ENCODE measurements around the gene UBR2. TPM values are rescaled to one million over a fixed set of nuclear protein-coding genes. Genes with fewer than 3 reads are reported as not detected.
A peak's percentile ranks its signal among the peaks of the same experiment; 100 is the strongest.
"Not testable (repeated sequence)": the region's sequence is repeated elsewhere in the genome, so short reads cannot be mapped to it uniquely, and the experiment has no call there.

UBR2 gene
- total RNA-seq, 8 experiments from 2014 or later, result 13.4 to 38.9 (median 19.0) TPM

GRCh38 chr6:42598300-42598699 is 34.5 kb downstream of the UBR2 start:
- ATAC-seq (replicated peaks in 6 of 8), result no peak
- WGBS, 10 experiments, result 79 to 100% (median 93%) methylated on average over 1 to 2 of the region's 2 CpGs; no CpG with 5 or more reads in 2 of the 10 experiments
- no peak overlapping the region for H3K27ac ChIP-seq
- H3K4me3 ChIP-seq, result no peak overlapping the region
- in situ Hi-C loops (cut with MboI; ENCODE audit: low pct_unique_long_range_greater_than_20kb in 2 of 9, low sequenced_read_pairs in 9 of 9, unreplicated experiment in 9 of 9), result no loop called here
- no peaks in the 10 kb centered on the region for H3K4me1 ChIP-seq (replicated peaks in 1 of 2)

- no peak for ATAC-seq (replicated peaks in 6 of 8)
- Histone ChIP-seq H3K27ac (no peak overlapping the region), H3K4me1 (replicated peaks in 1 of 2) (no peaks in the 10 kb centered on the region), H3K4me3 (no peak overlapping the region)
- WGBS, 10 experiments, result 60 to 100% (median 85%) methylated on average over 1 to 3 of the region's 3 CpGs; no CpG with 5 or more reads in 1 of the 10 experiments
- in situ Hi-C loops (cut with MboI; ENCODE audit: low pct_unique_long_range_greater_than_20kb in 2 of 9, low sequenced_read_pairs in 9 of 9, unreplicated experiment in 9 of 9), result no loop called here
Observed at GRCh38 chr6:42599558-42599957, 35.7 kb downstream of the UBR2 start.

- no peaks in the 10 kb centered on the region for H3K4me1 ChIP-seq (replicated peaks in 1 of 2)
- ATAC-seq (replicated peaks in 6 of 8), result no peak
- in situ Hi-C loops (cut with MboI; ENCODE audit: low pct_unique_long_range_greater_than_20kb in 2 of 9, low sequenced_read_pairs in 9 of 9, unreplicated experiment in 9 of 9), result no loop called here
Observed at GRCh38 chr6:42604150-42604549, 40.3 kb downstream of the UBR2 start.

GRCh38 chr6:42604699-42605098 is 40.9 kb downstream of the UBR2 start:
- in situ Hi-C loops (cut with MboI; ENCODE audit: low pct_unique_long_range_greater_than_20kb in 2 of 9, low sequenced_read_pairs in 9 of 9, unreplicated experiment in 9 of 9); H3K4me1 ChIP-seq (replicated peaks in 1 of 2); H3K4me3 ChIP-seq; ATAC-seq (replicated peaks in 6 of 8); H3K27ac ChIP-seq: not testable (repeated sequence)
- WGBS, 10 experiments, result 82 to 100% (median 100%) methylated on average over 1 to 2 of the region's 2 CpGs; no CpG with 5 or more reads in 5 of the 10 experiments

More at GRCh38 chr6:42604150-42604549, 40.3 kb downstream of the UBR2 start:
- Histone ChIP-seq H3K4me3 (no peak overlapping the region), H3K27ac (no peak overlapping the region)

- Histone ChIP-seq H3K27ac (no peak overlapping the region), H3K4me1 (replicated peaks in 1 of 2) (no peaks in the 10 kb centered on the region), H3K4me3 (no peak overlapping the region)
- ATAC-seq (replicated peaks in 6 of 8), result no peak
- in situ Hi-C loops (cut with MboI; ENCODE audit: low pct_unique_long_range_greater_than_20kb in 2 of 9, low sequenced_read_pairs in 9 of 9, unreplicated experiment in 9 of 9), result no loop called here
- 44 to 100% (median 83%) methylated on average over 1 to 3 of the region's 3 CpGs; no CpG with 5 or more reads in 2 of the 10 experiments for WGBS, 10 experiments
Observed at GRCh38 chr6:42610416-42610815, 46.6 kb downstream of the UBR2 start.

- Histone ChIP-seq H3K27ac (no peak overlapping the region), H3K4me3 (no peak overlapping the region), H3K4me1 (replicated peaks in 1 of 2) (no peaks in the 10 kb centered on the region)
- 85 to 100% (median 92%) methylated on average over 2 of the region's 2 CpGs; no CpG with 5 or more reads in 3 of the 10 experiments for WGBS, 10 experiments
- in situ Hi-C loops (cut with MboI; ENCODE audit: low pct_unique_long_range_greater_than_20kb in 2 of 9, low sequenced_read_pairs in 9 of 9, unreplicated experiment in 9 of 9), result no loop called here
- ATAC-seq (replicated peaks in 6 of 8), result no peak
Observed at GRCh38 chr6:42615518-42615917, 51.7 kb downstream of the UBR2 start.

GRCh38 chr6:42616716-42617115 is 52.9 kb downstream of the UBR2 start:
- 51 to 100% (median 89%) methylated on average over 1 to 3 of the region's 3 CpGs; no CpG with 5 or more reads in 1 of the 10 experiments for WGBS, 10 experiments
- in situ Hi-C loops (cut with MboI; ENCODE audit: low pct_unique_long_range_greater_than_20kb in 2 of 9, low sequenced_read_pairs in 9 of 9, unreplicated experiment in 9 of 9), result no loop called here
- Histone ChIP-seq H3K4me3 (no peak overlapping the region), H3K27ac (no peak overlapping the region), H3K4me1 (replicated peaks in 1 of 2) (no peaks in the 10 kb centered on the region)
- peak in 1 of 8 experiments; percentile 35 for ATAC-seq (replicated peaks in 6 of 8)

GRCh38 chr6:42618105-42618504 is 54.3 kb downstream of the UBR2 start:
- no peak overlapping the region for H3K4me3 ChIP-seq
- 17 to 100% (median 40%) methylated on average over 1 of the region's 1 CpG; no CpG with 5 or more reads in 2 of the 10 experiments for WGBS, 10 experiments
- H3K27ac ChIP-seq, result no peak overlapping the region
- in situ Hi-C loops (cut with MboI; ENCODE audit: low pct_unique_long_range_greater_than_20kb in 2 of 9, low sequenced_read_pairs in 9 of 9, unreplicated experiment in 9 of 9), result no loop called here
- H3K4me1 ChIP-seq (replicated peaks in 1 of 2), result no peaks in the 10 kb centered on the region
- peak in 1 of 8 experiments; percentile 18 for ATAC-seq (replicated peaks in 6 of 8)

- peak in 3 of 8 experiments; percentile 85 to 97 (median 97) for ATAC-seq (replicated peaks in 6 of 8)
- in situ Hi-C loops (cut with MboI; ENCODE audit: low pct_unique_long_range_greater_than_20kb in 2 of 9, low sequenced_read_pairs in 9 of 9, unreplicated experiment in 9 of 9), result no loop called here
- 0 to 83% (median 30%) methylated on average over 1 to 5 of the region's 5 CpGs; no CpG with 5 or more reads in 1 of the 10 experiments for WGBS, 10 experiments
- Histone ChIP-seq H3K4me1 (replicated peaks in 1 of 2) (no peaks in the 10 kb centered on the region), H3K4me3 (no peak overlapping the region), H3K27ac (no peak overlapping the region)
Observed at GRCh38 chr6:42618686-42619085, 54.9 kb downstream of the UBR2 start.

GRCh38 chr6:42619963-42620362 is 56.1 kb downstream of the UBR2 start:
- 30 to 100% (median 93%) methylated on average over 1 of the region's 1 CpG; no CpG with 5 or more reads in 4 of the 10 experiments for WGBS, 10 experiments
- no peak for ATAC-seq (replicated peaks in 6 of 8)
- in situ Hi-C loops (cut with MboI; ENCODE audit: low pct_unique_long_range_greater_than_20kb in 2 of 9, low sequenced_read_pairs in 9 of 9, unreplicated experiment in 9 of 9), result no loop called here

GRCh38 chr6:42624601-42625000 is 60.8 kb downstream of the UBR2 start:
- in situ Hi-C loops (cut with MboI; ENCODE audit: low pct_unique_long_range_greater_than_20kb in 2 of 9, low sequenced_read_pairs in 9 of 9, unreplicated experiment in 9 of 9), result no loop called here
- H3K4me3 ChIP-seq, result no peak overlapping the region
- no peak for ATAC-seq (replicated peaks in 6 of 8)
- H3K4me1 ChIP-seq (replicated peaks in 1 of 2), result no peaks in the 10 kb centered on the region
- H3K27ac ChIP-seq, result no peak overlapping the region

More at GRCh38 chr6:42619963-42620362, 56.1 kb downstream of the UBR2 start:
- H3K4me1 ChIP-seq (replicated peaks in 1 of 2), result no peaks in the 10 kb centered on the region
- no peak overlapping the region for H3K27ac ChIP-seq
- no peak overlapping the region for H3K4me3 ChIP-seq

- Histone ChIP-seq H3K4me1 (replicated peaks in 1 of 2) (no peaks in the 10 kb centered on the region), H3K4me3 (no peak overlapping the region), H3K27ac (no peak overlapping the region)
- in situ Hi-C loops (cut with MboI; ENCODE audit: low pct_unique_long_range_greater_than_20kb in 2 of 9, low sequenced_read_pairs in 9 of 9, unreplicated experiment in 9 of 9), result no loop called here
- ATAC-seq (replicated peaks in 6 of 8), result no peak
- 86 to 100% (median 93%) methylated on average over 1 of the region's 1 CpG; no CpG with 5 or more reads in 6 of the 10 experiments for WGBS, 10 experiments
Observed at GRCh38 chr6:42627044-42627443, 63.2 kb downstream of the UBR2 start.

- no peak for ATAC-seq (replicated peaks in 6 of 8)
- in situ Hi-C loops (cut with MboI; ENCODE audit: low pct_unique_long_range_greater_than_20kb in 2 of 9, low sequenced_read_pairs in 9 of 9, unreplicated experiment in 9 of 9), result no loop called here
- no peak overlapping the region for H3K4me3 ChIP-seq
- H3K4me1 ChIP-seq (replicated peaks in 1 of 2), result no peaks in the 10 kb centered on the region
- WGBS, 10 experiments, result 0 to 100% (median 100%) methylated on average over 1 of the region's 1 CpG; no CpG with 5 or more reads in 3 of the 10 experiments
- H3K27ac ChIP-seq, result no peak overlapping the region
Observed at GRCh38 chr6:42627674-42628073, 63.8 kb downstream of the UBR2 start.

- in situ Hi-C loops (cut with MboI; ENCODE audit: low pct_unique_long_range_greater_than_20kb in 2 of 9, low sequenced_read_pairs in 9 of 9, unreplicated experiment in 9 of 9), result no loop called here
- H3K4me3 ChIP-seq, result no peak overlapping the region
- ATAC-seq (replicated peaks in 6 of 8), result no peak
- no peaks in the 10 kb centered on the region for H3K4me1 ChIP-seq (replicated peaks in 1 of 2)
- no peak overlapping the region for H3K27ac ChIP-seq
- 89 to 100% (median 100%) methylated on average over 1 to 2 of the region's 2 CpGs; no CpG with 5 or more reads in 1 of the 10 experiments for WGBS, 10 experiments
Observed at GRCh38 chr6:42628604-42629003, 64.8 kb downstream of the UBR2 start.
